Loucy (cell line): ENCODE data around the gene TRMT112.

ENCODE experiments used
- H2AFZ ChIP-seq: fragments of 200-600 bp; sonication (generic); 2 replicates; pipeline ENCODE4 v1.6.0; 2016; ENCODE audit warnings: antibody characterized with exemption, mild to moderate bottlenecking, low read length, moderate library complexity
- H3F3A ChIP-seq: fragments of 200-600 bp; 2 replicates; pipeline ENCODE4 v1.6.0; 2016; ENCODE audit warnings: antibody characterized with exemption, low read depth, mild to moderate bottlenecking
- H3K27me3 ChIP-seq: fragments of 200-600 bp; sonication (generic); 2 replicates; pipeline ENCODE4 v1.6.1; 2014; ENCODE audit warnings: low read length, mild to moderate bottlenecking; ENCODE audit not compliant: insufficient read depth, poor library complexity, severe bottlenecking
- H3K36me3 ChIP-seq: fragments of 200-600 bp; sonication (generic); 2 replicates; pipeline ENCODE4 v1.6.1; 2016; ENCODE audit warnings: low read length; ENCODE audit not compliant: insufficient read depth
- H3K4me1 ChIP-seq: fragments of 200-600 bp; sonication (generic); 2 replicates; pipeline ENCODE4 v1.5.1; 2014; ENCODE audit warnings: low read length, mild to moderate bottlenecking; ENCODE audit not compliant: insufficient read depth, poor library complexity, severe bottlenecking
- H3K4me2 ChIP-seq: fragments of 200-600 bp; sonication (generic); 2 replicates; pipeline ENCODE4 v1.6.0; 2014; ENCODE audit warnings: antibody characterized with exemption, low read length, low read depth, mild to moderate bottlenecking; ENCODE audit not compliant: poor library complexity, severe bottlenecking
- H3K4me3 ChIP-seq: fragments of 200-600 bp; sonication (generic); 2 replicates; pipeline ENCODE4 v1.5.1; 2014; ENCODE audit warnings: low read length, mild to moderate bottlenecking, mixed read lengths; ENCODE audit not compliant: poor library complexity, severe bottlenecking
- H3K79me2 ChIP-seq: fragments of 200-600 bp; sonication (generic); 2 replicates; pipeline ENCODE4 v1.6.1; 2014; ENCODE audit warnings: low read length; ENCODE audit not compliant: insufficient read depth
- H3K9ac ChIP-seq: fragments of 200-600 bp; sonication (generic); 2 replicates; pipeline ENCODE4 v1.6.0; 2014; ENCODE audit warnings: mild to moderate bottlenecking, low read depth, low read length, moderate library complexity; ENCODE audit not compliant: poor library complexity, severe bottlenecking
- H3K9me2 ChIP-seq: fragments of 200-600 bp; sonication (generic); replicated peaks from 2 replicates; pipeline ENCODE4 v1.6.1; 2016; ENCODE audit warnings: low read depth, low read length, mixed read lengths
- H3K9me3 ChIP-seq: fragments of 200-600 bp; sonication (generic); 2 replicates; pipeline ENCODE4 v1.6.1; 2014; ENCODE audit warnings: mild to moderate bottlenecking, antibody characterized with exemption, low read length, low read depth; ENCODE audit not compliant: insufficient read depth
- H4K20me1 ChIP-seq: fragments of 200-600 bp; sonication (generic); 2 replicates; pipeline ENCODE4 v1.6.0; 2014; ENCODE audit warnings: antibody characterized with exemption, low read length, mild to moderate bottlenecking; ENCODE audit not compliant: insufficient read depth, poor library complexity, severe bottlenecking
- EZH2phosphoT487 ChIP-seq: fragments of 200-600 bp; IDR thresholded peaks from 2 replicates; pipeline ENCODE4 v1.6.1; 2018; ENCODE audit warnings: antibody characterized with exemption, mild to moderate bottlenecking, moderate library complexity, borderline replicate concordance
- TF ChIP-seq, protein P1 (sequence below): fragments of 200-600 bp; sonication (generic); conservative IDR thresholded peaks from 2 replicates; pipeline ENCODE4 v1.5.1; 2014; ENCODE audit warnings: mild to moderate bottlenecking, antibody characterized with exemption, low read length

Gene TRMT112

DNA sequence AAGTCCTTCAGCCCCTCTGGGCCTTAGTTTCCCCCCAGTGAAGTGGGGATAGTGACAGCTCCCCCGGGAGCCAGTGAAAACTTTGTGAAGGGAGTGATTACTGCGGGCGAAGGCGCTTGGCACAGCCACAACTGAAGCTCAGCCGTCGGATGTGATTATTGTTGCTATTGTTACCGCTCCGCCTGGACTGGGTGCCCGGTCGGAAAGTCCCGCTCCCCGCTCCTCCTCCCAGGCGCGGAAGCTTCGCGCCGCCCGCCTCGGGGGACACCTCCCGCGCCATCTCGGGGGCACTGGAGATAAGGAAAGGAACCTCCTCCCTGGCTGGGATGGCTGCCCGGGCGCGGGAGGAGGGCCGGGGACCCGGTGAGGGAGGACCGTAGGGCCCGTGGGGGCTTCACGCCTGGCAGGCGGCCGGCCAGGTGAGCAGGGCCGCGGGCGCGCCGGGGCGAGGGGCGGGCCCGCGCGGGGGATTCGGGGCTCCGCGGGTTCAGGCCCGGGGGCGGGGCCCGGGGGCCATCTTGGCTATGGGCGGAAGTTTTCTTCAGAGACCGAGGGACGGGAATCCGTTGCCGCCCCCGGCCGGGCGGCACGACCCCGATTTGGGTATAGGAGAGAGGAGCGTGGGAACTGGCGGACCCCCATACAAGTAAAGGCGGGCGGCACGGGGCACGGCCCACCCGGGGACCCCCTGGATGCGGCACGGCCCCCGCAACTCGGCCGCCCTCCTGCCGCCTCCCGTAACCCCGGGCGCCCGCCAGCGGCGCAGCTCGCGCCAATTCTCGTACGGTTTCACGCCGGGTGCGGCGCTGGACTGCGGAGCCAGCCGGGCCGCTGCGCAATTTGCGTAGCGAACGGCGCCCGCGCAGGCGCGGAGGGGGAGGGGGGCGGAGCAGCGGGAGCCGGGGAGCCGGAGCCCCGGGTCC is 32.1 kb downstream of the TRMT112 start, which contains the start of gene GPR137:
GPR137 (plus strand) TSS at position 887 of the 923 bp plus-strand sequence. CDS start 677 bp downstream, outside the sequence.
- Histone ChIP-seq H3K4me3 (peak within 1 kb of the TSS; percentile 99), H3K79me2 (peaks cover 10% of the 10 kb centered on the region; the same call in 1 of the 2 replicates), H3K36me3 (no peaks in the 10 kb centered on the region), H4K20me1 (no peaks in the 10 kb centered on the region), H3K9me3 (no peaks in the 10 kb centered on the region), H3K9me2 (no peaks in the 10 kb centered on the region), H2AFZ (peak within 1 kb of the TSS; percentile 95), H3K4me1 (peaks cover 8% of the 10 kb centered on the region), H3K4me2 (peak within 1 kb of the TSS; percentile 96), H3F3A (no peaks in the 10 kb centered on the region), H3K27me3 (no peaks in the 10 kb centered on the region), H3K9ac (peak within 1 kb of the TSS; percentile 87)
- TF ChIP-seq EZH2phosphoT487, result no peak
- TF ChIP-seq, protein P1, sequence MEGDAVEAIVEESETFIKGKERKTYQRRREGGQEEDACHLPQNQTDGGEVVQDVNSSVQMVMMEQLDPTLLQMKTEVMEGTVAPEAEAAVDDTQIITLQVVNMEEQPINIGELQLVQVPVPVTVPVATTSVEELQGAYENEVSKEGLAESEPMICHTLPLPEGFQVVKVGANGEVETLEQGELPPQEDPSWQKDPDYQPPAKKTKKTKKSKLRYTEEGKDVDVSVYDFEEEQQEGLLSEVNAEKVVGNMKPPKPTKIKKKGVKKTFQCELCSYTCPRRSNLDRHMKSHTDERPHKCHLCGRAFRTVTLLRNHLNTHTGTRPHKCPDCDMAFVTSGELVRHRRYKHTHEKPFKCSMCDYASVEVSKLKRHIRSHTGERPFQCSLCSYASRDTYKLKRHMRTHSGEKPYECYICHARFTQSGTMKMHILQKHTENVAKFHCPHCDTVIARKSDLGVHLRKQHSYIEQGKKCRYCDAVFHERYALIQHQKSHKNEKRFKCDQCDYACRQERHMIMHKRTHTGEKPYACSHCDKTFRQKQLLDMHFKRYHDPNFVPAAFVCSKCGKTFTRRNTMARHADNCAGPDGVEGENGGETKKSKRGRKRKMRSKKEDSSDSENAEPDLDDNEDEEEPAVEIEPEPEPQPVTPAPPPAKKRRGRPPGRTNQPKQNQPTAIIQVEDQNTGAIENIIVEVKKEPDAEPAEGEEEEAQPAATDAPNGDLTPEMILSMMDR, result no peak

DNA sequence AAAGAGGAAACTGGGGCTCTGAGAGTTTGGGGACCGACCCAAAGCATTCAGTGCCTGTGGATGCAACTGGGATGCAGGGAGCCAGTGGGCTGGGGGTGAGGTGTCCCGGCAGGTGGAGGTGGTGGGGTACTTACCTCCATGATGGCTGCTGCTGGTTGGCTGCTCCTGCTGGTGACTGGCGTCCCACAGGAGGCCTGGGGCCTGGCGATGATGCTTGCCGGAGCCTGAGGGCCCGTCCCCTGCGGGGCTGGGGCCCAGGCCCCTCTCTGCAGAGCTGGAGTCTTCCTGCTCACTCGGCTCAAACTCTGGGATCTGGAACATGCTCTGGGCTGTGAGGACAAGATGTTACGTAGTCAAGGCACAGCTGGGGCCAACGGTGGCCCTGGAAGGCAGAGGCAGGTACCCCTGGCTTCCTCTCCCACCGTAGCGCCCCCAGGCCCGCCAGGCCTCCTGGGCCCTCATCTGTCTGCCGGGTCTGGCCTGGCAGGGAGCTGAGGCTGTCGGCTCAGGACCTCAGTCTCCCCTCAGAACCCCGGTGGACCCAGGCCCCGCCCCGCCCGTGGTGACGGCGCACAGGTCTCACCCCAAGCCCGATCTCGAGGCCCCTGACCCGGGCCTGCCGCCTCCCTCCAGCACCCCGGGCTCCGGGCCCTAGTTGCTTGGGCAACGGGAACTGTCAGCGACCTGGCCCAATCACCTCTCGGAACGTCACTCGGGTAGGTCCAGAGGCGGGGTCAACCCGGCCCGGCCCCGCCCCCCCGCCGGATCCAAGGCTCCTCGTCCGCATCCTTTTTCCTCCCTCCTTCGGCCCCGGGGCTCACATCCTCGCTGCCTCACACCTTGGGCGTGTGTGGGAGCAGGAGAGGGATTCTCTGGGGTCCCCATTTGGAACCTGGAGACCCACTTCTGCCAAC is 33.1 kb downstream of the TRMT112 start, which contains the start of gene BAD:
BAD (minus strand) TSS at position 618 of the 914 bp plus-strand sequence; CDS start at position 321, 297 bp downstream.
- Histone ChIP-seq H3K9me3 (no peaks in the 10 kb centered on the region), H4K20me1 (no peaks in the 10 kb centered on the region), H3K79me2 (peaks cover 10% of the 10 kb centered on the region; the same call in 1 of the 2 replicates), H3K9ac (peak within 1 kb of the TSS; percentile 87), H3K4me2 (peak within 1 kb of the TSS; percentile 96), H2AFZ (peak within 1 kb of the TSS; percentile 95), H3K4me1 (peaks cover 8% of the 10 kb centered on the region), H3K36me3 (no peaks in the 10 kb centered on the region), H3K4me3 (peak within 1 kb of the TSS; percentile 99), H3K27me3 (no peaks in the 10 kb centered on the region), H3K9me2 (no peaks in the 10 kb centered on the region), H3F3A (no peaks in the 10 kb centered on the region)
- TF ChIP-seq, protein P1, result no peak
- TF ChIP-seq EZH2phosphoT487, result no peak

DNA sequence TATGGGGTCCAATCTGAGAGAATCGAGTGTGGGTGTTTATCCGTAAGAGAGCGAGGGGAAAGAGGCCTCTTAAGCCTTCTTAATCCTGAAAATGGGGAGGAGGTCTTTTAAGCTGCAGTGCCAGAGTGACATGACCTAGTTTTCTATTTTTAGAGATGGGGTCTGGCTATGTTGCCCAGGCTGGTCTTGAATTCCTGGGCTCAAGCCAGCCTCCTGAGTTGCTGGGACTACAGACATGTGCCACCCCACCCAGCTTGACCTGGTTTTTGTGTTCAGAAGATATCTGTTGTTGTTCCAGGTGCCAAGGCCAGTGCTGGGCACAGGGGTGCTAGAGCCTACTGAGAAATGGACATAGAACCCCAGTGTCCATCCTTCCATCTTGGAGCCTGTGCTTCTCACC is 34.3 kb downstream of the TRMT112 start:
- TF ChIP-seq, protein P1, result no peak
- TF ChIP-seq EZH2phosphoT487, result no peak
- H3K9ac ChIP-seq, result no peak overlapping the region
- no peak overlapping the region for H3K4me3 ChIP-seq

More for the DNA sequence above, 34.3 kb downstream of the TRMT112 start:
- H3K4me2 ChIP-seq, result peak overlapping the region; percentile 96
- no peaks in the 10 kb centered on the region for H3F3A ChIP-seq
- H2AFZ ChIP-seq, result no peak overlapping the region
- peaks cover 8% of the 10 kb centered on the region for H3K4me1 ChIP-seq
- peaks cover 10% of the 10 kb centered on the region; the same call in 1 of the 2 replicates for H3K79me2 ChIP-seq
- H3K9me2 ChIP-seq, result no peaks in the 10 kb centered on the region
- no peaks in the 10 kb centered on the region for H3K36me3 ChIP-seq
- H3K9me3 ChIP-seq, result no peaks in the 10 kb centered on the region
- H3K27me3 ChIP-seq, result no peaks in the 10 kb centered on the region
- H4K20me1 ChIP-seq, result no peaks in the 10 kb centered on the region
